Hepatocyte (in vitro differentiated cells): Measurements from ENCODE around the gene EXOC3L1. TPM values are rescaled to one million over a fixed set of nuclear protein-coding genes. Genes with fewer than 3 reads are reported as not detected.

ENCODE experiments used
- DNase-seq: peaks from one replicate; pipeline ENCODE4 v3.0.0-alpha.2; 2016; ENCODE audit warnings: low spot score
- H2AFZ ChIP-seq: fragments of 200-600 bp; sonication (generic); 2 replicates; pipeline ENCODE4 v1.6.0; 2016; ENCODE audit warnings: antibody characterized with exemption, mild to moderate bottlenecking
- H3K27ac ChIP-seq: fragments of 200-600 bp; sonication (generic); 2 replicates; pipeline ENCODE4 v1.5.1; 2016; ENCODE audit warnings: mild to moderate bottlenecking
- H3K27me3 ChIP-seq: fragments of 200-600 bp; sonication (generic); 2 replicates; pipeline ENCODE4 v1.6.1; 2016
- H3K36me3 ChIP-seq: fragments of 200-600 bp; sonication (generic); replicated peaks from 2 replicates; pipeline ENCODE4 v1.5.1; 2016; ENCODE audit warnings: low read depth; ENCODE audit not compliant: insufficient read depth
- H3K4me1 ChIP-seq: fragments of 200-600 bp; sonication (generic); 2 replicates; pipeline ENCODE4 v1.5.1; 2016; ENCODE audit warnings: mild to moderate bottlenecking, moderate library complexity; ENCODE audit not compliant: insufficient read depth
- H3K4me2 ChIP-seq: fragments of 200-600 bp; sonication (generic); 2 replicates; pipeline ENCODE4 v1.6.0; 2016
- H3K4me3 ChIP-seq: fragments of 200-600 bp; sonication (generic); 2 replicates; pipeline ENCODE4 v1.5.1; 2016; ENCODE audit warnings: mild to moderate bottlenecking
- H3K79me2 ChIP-seq: fragments of 200-600 bp; sonication (generic); 2 replicates; pipeline ENCODE4 v1.6.0; 2017; ENCODE audit warnings: mild to moderate bottlenecking
- H3K9me2 ChIP-seq: fragments of 200-600 bp; sonication (generic); replicated peaks from 2 replicates; pipeline ENCODE4 v1.6.0; 2017; ENCODE audit warnings: mild to moderate bottlenecking; ENCODE audit not compliant: insufficient read depth
- H3K9me3 ChIP-seq: fragments of 200-600 bp; sonication (generic); 2 replicates; pipeline ENCODE4 v1.5.1; 2016; ENCODE audit warnings: low read depth, mild to moderate bottlenecking
- H4K20me1 ChIP-seq: fragments of 200-600 bp; sonication (generic); 2 replicates; pipeline ENCODE4 v1.6.0; 2016; ENCODE audit warnings: mild to moderate bottlenecking; ENCODE audit not compliant: insufficient read depth, poor library complexity, severe bottlenecking
- CTCF ChIP-seq: fragments of 200-600 bp; sonication (generic); IDR thresholded peaks from 2 replicates; pipeline ENCODE4 v1.5.1; 2016; ENCODE audit warnings: antibody characterized with exemption, mild to moderate bottlenecking; ENCODE audit not compliant: poor library complexity
- EZH2 ChIP-seq: fragments of 200-600 bp; sonication (generic); IDR thresholded peaks from 2 replicates; pipeline ENCODE4 v1.6.1; 2016; ENCODE audit warnings: antibody characterized with exemption, mild to moderate bottlenecking, borderline replicate concordance
- EZH2phosphoT487 ChIP-seq: fragments of 200-600 bp; sonication (generic); IDR thresholded peaks from one replicate; pipeline ENCODE4 v1.6.1; 2018; ENCODE audit warnings: antibody characterized with exemption, mild to moderate bottlenecking, low read depth, moderate library complexity; ENCODE audit not compliant: unreplicated experiment, severe bottlenecking
- WGBS: methylation state at CpG from one replicate; pipeline ENCODE4 v1.1.6; 2016; ENCODE audit warnings: low lambda C conversion rate; ENCODE audit errors: missing lambda C conversion rate; 5-methylcytosine and 5-hydroxymethylcytosine counted together
- polyA plus RNA-seq: library from polyadenylated mRNA; unstranded; fragments of >200 nt; fragmentation: Nextera tagmentation; extraction: Ambion mirVana; gene quantifications from 2 replicates; pipeline ENCODE4 v1.2.1, GENCODE V29; 2016
- total RNA-seq: library from RNA; depleted of rRNA; stranded (reverse); fragments of >200 nt; gene quantifications from 2 replicates; pipeline ENCODE4 v1.2.3, GENCODE V29; 2014

The EXOC3L1 gene
- total and polyA plus RNA-seq, 2 experiments from 2014 or later: 0.33 to 2.0 TPM

GRCh38 chr16:67194260-67194659, 4.3 kb upstream of the EXOC3L1 start:
- Histone ChIP-seq H4K20me1 (no peaks in the 10 kb centered on the region), H3K36me3 (no peaks in the 10 kb centered on the region), H3K4me1 (peaks cover 15% of the 10 kb centered on the region)

GRCh38 chr16:67193536-67193935, 3.6 kb upstream of the EXOC3L1 start:
- Histone ChIP-seq H3K27ac (no peak overlapping the region), H3K4me1 (peaks cover 12% of the 10 kb centered on the region), H3K27me3 (no peaks in the 10 kb centered on the region), H3K9me3 (no peaks in the 10 kb centered on the region), H3K9me2 (no peaks in the 10 kb centered on the region), H2AFZ (no peak overlapping the region), H3K36me3 (no peaks in the 10 kb centered on the region), H4K20me1 (no peaks in the 10 kb centered on the region), H3K4me2 (peak overlapping the region; percentile 99), H3K79me2 (peaks cover 22% of the 10 kb centered on the region), H3K4me3 (no peak overlapping the region)
- no peak for TF ChIP-seq EZH2phosphoT487
- TF ChIP-seq EZH2: no peak
- no peak for TF ChIP-seq CTCF
- DNase-seq: no peak

More at GRCh38 chr16:67194260-67194659, 4.3 kb upstream of the EXOC3L1 start:
- H3K4me3 ChIP-seq: no peak overlapping the region
- no peaks in the 10 kb centered on the region for H3K9me2 ChIP-seq
- DNase-seq: no peak
- no peak for TF ChIP-seq CTCF
- no peak for TF ChIP-seq EZH2
- no peak for TF ChIP-seq EZH2phosphoT487
- peaks cover 22% of the 10 kb centered on the region for H3K79me2 ChIP-seq
- no peak overlapping the region for H3K27ac ChIP-seq
- no peaks in the 10 kb centered on the region for H3K9me3 ChIP-seq
- H3K4me2 ChIP-seq: no peak overlapping the region
- 94% methylated on average over 6 of the region's 6 CpGs for WGBS
- H2AFZ ChIP-seq: no peak overlapping the region
- H3K27me3 ChIP-seq: no peaks in the 10 kb centered on the region

- no peak for DNase-seq
- TF ChIP-seq EZH2 (no peak), CTCF (no peak), EZH2phosphoT487 (no peak)
- H3K27ac ChIP-seq: peak overlapping the region; percentile 44
- H3K4me2 ChIP-seq: peak overlapping the region; percentile 99
- 36% methylated on average over 17 of the region's 17 CpGs for WGBS
- H3K9me3 ChIP-seq: no peaks in the 10 kb centered on the region
- H3K36me3 ChIP-seq: no peaks in the 10 kb centered on the region
- H3K4me3 ChIP-seq: peak overlapping the region; percentile 65
- H4K20me1 ChIP-seq: no peaks in the 10 kb centered on the region
- no peak overlapping the region for H2AFZ ChIP-seq
- peaks cover 10% of the 10 kb centered on the region for H3K4me1 ChIP-seq
- H3K9me2 ChIP-seq: no peaks in the 10 kb centered on the region
- peaks cover 22% of the 10 kb centered on the region for H3K79me2 ChIP-seq
- H3K27me3 ChIP-seq: no peaks in the 10 kb centered on the region
Measured at GRCh38 chr16:67192781-67193361, 2.9 kb upstream of the EXOC3L1 start.
